ENCODE data around the gene DDX21. TPM values are rescaled to one million over a fixed set of nuclear protein-coding genes. Genes with fewer than 3 reads are reported as not detected.

DDX21 gene
- total RNA-seq, 1 donor from 2014 or later: 55.8 TPM

GRCh38 chr10:68992636-68993440, 36.9 kb downstream of the DDX21 start:
- Mint-ChIP-seq H3K4me3 (ENCODE audit: unreplicated experiment) (peak overlapping the region; percentile 63), H3K4me1 (ENCODE audit: low read depth) (peaks cover 70% of the 10 kb centered on the region), H3K27me3 (ENCODE audit: low read depth) (no peaks in the 10 kb centered on the region), H3K9me3 (ENCODE audit: low read depth) (no peaks in the 10 kb centered on the region), H3K36me3 (ENCODE audit: low read depth) (peaks cover 1% of the 10 kb centered on the region), H3K27ac (ENCODE audit: unreplicated experiment) (peak overlapping the region; percentile 97)
- no peak for TF ChIP-seq CTCF (IDR thresholded peaks at IDR 0.05)
- no peak for DNase-seq (ENCODE audit: low spot score)

GRCh38 chr10:68997211-68997610, 41.2 kb downstream of the DDX21 start:
- Mint-ChIP-seq H3K27ac (ENCODE audit: unreplicated experiment) (peak overlapping the region; percentile 92), H3K27me3 (ENCODE audit: low read depth) (no peaks in the 10 kb centered on the region)
- TF ChIP-seq CTCF (IDR thresholded peaks at IDR 0.05): no peak

GRCh38 chr10:69004821-69005220, 48.9 kb downstream of the DDX21 start:
- H3K4me1 Mint-ChIP-seq (ENCODE audit: low read depth): peaks cover 6% of the 10 kb centered on the region

More at GRCh38 chr10:68997211-68997610, 41.2 kb downstream of the DDX21 start:
- no peak for DNase-seq (ENCODE audit: low spot score)
- Mint-ChIP-seq H3K4me1 (ENCODE audit: low read depth) (peaks cover 41% of the 10 kb centered on the region), H3K4me3 (ENCODE audit: unreplicated experiment) (no peak overlapping the region), H3K36me3 (ENCODE audit: low read depth) (peaks cover 4% of the 10 kb centered on the region), H3K9me3 (ENCODE audit: low read depth) (no peaks in the 10 kb centered on the region)

GRCh38 chr10:69005704-69006485, 49.9 kb downstream of the DDX21 start:
- no peak overlapping the region for H3K4me3 Mint-ChIP-seq (ENCODE audit: unreplicated experiment)
- peaks cover 9% of the 10 kb centered on the region for H3K36me3 Mint-ChIP-seq (ENCODE audit: low read depth)
- H3K9me3 Mint-ChIP-seq (ENCODE audit: low read depth): no peaks in the 10 kb centered on the region
- H3K4me1 Mint-ChIP-seq (ENCODE audit: low read depth): peaks cover 6% of the 10 kb centered on the region
- no peaks in the 10 kb centered on the region for H3K27me3 Mint-ChIP-seq (ENCODE audit: low read depth)
- DNase-seq (ENCODE audit: low spot score): no peak
- H3K27ac Mint-ChIP-seq (ENCODE audit: unreplicated experiment): no peak overlapping the region
- no peak for TF ChIP-seq CTCF (IDR thresholded peaks at IDR 0.05)

More at GRCh38 chr10:69004821-69005220, 48.9 kb downstream of the DDX21 start:
- DNase-seq (ENCODE audit: low spot score): no peak
- TF ChIP-seq CTCF (IDR thresholded peaks at IDR 0.05): peak; percentile 86
- no peak overlapping the region for H3K27ac Mint-ChIP-seq (ENCODE audit: unreplicated experiment)
- peaks cover 7% of the 10 kb centered on the region for H3K36me3 Mint-ChIP-seq (ENCODE audit: low read depth)
- H3K9me3 Mint-ChIP-seq (ENCODE audit: low read depth): no peaks in the 10 kb centered on the region
- H3K4me3 Mint-ChIP-seq (ENCODE audit: unreplicated experiment): no peak overlapping the region
- H3K27me3 Mint-ChIP-seq (ENCODE audit: low read depth): no peaks in the 10 kb centered on the region

- Mint-ChIP-seq H3K4me1 (ENCODE audit: low read depth) (peaks cover 6% of the 10 kb centered on the region), H3K27me3 (ENCODE audit: low read depth) (no peaks in the 10 kb centered on the region), H3K4me3 (ENCODE audit: unreplicated experiment) (no peak overlapping the region), H3K9me3 (ENCODE audit: low read depth) (no peaks in the 10 kb centered on the region), H3K36me3 (ENCODE audit: low read depth) (peaks cover 8% of the 10 kb centered on the region), H3K27ac (ENCODE audit: unreplicated experiment) (no peak overlapping the region)
- peak; percentile 7 for TF ChIP-seq CTCF (IDR thresholded peaks at IDR 0.05)
- DNase-seq (ENCODE audit: low spot score): no peak
These were observed 51.3 kb downstream of the DDX21 start for GRCh38 chr10:69007260-69007659.

Measured in chondrocyte (in vitro differentiated cells).